HG03432 (cell line): ENCODE results near the gene SLC2A1.

Source experiments
- ATAC-seq: cut with Tn5 transposase; IDR thresholded peaks from one replicate; pipeline ENCODE4 v1.9.1; 2021; ENCODE audit warnings: mild to moderate bottlenecking, moderate library complexity; ENCODE audit not compliant: unreplicated experiment

The SLC2A1 gene

DNA sequence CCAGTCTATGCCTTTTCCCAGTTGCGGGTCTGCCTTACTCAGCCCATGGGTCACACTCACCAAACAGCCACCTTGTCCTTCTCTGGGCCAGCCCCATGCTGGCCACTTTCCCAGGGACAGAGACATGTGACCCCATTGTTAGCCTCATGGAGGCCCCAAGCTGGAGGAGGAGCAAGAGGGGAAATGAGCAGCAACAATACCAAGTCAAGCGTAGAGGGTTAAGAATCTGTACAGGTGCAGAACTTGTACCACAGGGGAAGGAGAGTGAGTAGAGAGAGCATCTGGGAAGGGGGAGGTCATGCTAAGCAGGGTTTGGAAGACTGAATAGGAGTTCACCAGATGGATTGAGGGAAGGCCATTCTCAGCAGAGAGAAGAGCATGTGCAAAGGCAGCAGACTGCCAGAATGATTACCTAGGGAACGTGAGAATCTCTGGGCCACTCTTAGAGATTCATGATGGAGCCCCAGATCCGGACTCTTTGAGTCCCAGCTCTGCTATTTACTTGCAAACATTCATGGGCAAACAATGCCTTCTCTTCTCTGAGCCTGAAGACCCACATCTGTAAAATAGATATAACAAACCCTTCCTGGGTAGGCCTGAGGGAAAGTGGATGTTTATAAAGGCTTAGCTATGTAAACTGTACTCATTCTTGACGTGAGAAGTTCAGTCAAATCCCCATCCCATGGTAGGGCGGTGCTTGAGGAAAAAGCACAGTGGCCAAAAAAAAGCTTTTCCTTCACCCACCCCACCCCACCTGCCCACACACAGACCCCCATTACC lies 2.8 kb upstream of the SLC2A1 start:
- no peak for ATAC-seq

DNA sequence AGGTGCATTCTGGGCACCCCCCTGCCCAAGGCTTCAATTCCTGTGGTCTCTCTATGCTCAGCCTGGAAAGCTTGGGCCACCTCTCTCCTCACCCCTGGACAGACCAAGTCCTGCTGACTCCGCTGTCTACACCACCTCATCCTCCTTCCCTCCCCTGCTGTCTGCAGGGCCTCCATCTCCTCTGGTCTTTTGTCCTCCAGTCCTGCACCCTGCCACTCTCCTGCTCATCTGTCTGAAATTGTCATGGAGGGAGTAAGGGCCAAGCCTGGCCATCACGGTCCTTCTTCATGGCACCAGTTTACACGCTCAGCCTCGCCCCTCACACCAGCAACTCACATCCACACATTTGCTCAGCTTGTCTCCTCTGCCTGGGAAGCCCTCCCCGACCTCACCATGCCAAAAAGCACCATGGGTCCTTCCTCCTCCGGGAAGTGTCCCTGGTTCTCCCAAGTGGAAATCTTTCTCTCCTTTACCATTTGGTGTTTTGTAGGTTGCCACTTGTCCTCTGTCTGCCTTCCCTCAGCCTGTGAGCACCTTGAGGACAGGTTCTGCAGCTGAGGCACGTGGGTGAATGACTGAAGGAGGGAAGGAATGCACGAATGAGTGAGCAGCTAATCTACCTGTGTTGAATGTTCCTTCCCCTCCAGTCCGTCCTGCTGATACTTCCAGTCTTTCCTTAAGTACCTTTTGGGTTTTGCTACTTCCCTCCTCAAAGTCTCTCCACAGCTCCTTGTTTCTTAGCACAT lies 2.1 kb upstream of the SLC2A1 start:
- ATAC-seq: no peak

DNA sequence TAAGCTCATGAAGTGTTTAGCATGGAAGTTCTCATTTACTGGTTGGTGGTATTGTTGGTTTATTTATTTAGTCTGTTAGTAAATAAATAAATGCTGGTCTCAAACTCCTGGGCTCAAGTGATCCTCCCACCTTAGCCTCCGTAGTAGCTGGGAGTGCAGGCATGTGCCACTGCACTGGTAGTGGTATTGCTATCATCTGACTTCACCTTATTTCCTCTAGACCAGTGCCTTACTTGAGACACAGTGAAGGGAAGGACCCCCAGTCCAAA lies 1.4 kb upstream of the SLC2A1 start:
- ATAC-seq: no peak

DNA sequence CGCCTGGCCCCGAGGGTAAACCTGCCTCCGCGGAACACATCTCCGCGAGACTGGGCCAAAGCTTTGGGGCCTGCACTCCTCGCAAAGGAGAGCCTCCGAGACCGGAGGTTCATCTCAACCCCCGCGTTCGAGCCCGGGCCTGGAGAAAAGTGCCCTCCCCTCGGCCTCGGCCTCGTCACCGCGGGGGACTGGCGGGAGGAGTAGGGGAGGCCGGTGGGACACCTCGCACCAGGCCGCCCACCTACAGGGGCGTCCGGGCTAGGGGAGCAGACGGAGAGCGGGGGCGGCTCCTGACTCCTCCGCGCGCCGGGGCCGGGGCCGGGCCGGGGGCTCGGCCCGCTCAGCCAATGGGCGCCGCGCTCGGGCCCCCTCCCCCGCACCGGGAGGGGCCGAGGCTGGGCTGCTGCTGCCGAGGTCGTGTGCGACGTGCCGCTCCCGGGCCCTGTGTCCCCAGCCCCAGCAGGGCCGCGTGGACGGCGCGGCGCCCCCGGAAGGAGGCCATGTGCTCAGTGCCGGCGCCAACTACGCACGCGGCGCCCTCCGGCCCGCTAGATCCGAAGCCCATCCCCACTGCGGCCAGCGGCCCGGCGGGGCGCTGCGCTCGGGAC lies 684 bp downstream of the SLC2A1 start:
- ATAC-seq: peak; percentile 52

DNA sequence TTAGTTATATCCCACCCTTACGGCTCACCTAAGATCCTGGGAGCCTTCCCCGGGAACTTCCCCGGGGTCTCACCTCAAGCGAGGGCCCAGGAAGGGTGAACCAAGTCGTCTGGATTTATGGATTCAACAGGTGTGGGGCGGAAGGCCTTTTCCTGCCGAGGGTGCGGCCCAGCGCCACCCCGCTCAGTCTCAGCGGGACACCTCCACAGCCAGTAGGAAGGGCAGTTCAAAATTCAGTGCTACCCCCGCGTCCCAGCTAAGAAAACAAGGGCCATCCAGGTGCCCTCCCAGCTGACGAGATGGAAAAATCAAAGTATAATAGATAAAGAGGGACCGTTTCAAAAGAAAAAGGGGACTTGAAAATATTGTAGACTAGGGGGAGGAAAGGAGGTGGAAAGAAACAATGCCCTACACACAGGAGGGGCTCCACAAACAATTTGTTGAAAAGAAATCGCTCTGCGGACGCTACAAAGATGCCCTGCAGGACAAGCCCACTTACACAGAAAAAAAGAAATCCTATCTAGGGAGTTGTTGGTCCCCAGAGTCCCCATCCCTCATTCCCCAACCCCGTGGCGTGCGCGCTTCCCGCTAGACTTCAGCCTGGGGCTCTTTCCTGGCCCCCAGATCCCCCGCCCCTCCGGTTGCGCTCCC lies 1.3 kb downstream of the SLC2A1 start:
- no peak for ATAC-seq

DNA sequence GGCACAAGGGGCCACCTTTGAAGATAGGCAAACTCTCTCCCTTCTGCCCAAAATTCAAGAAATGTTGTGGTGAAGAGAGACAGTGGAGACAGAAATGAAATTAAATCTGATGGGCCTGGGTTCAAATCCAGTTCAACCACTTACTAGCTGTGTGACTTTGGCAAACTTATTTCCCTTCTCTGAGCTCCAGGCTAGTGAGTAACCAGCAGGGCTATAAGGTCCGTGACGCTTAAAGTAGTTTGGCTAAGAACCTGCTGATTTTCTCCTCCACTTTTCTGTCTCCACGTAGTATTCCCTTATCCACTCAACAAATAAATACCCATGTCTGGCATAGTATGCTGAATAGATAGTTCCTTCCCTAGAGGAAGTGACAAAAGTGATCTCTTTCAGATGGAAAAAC lies 1.9 kb downstream of the SLC2A1 start:
- ATAC-seq: no peak

DNA sequence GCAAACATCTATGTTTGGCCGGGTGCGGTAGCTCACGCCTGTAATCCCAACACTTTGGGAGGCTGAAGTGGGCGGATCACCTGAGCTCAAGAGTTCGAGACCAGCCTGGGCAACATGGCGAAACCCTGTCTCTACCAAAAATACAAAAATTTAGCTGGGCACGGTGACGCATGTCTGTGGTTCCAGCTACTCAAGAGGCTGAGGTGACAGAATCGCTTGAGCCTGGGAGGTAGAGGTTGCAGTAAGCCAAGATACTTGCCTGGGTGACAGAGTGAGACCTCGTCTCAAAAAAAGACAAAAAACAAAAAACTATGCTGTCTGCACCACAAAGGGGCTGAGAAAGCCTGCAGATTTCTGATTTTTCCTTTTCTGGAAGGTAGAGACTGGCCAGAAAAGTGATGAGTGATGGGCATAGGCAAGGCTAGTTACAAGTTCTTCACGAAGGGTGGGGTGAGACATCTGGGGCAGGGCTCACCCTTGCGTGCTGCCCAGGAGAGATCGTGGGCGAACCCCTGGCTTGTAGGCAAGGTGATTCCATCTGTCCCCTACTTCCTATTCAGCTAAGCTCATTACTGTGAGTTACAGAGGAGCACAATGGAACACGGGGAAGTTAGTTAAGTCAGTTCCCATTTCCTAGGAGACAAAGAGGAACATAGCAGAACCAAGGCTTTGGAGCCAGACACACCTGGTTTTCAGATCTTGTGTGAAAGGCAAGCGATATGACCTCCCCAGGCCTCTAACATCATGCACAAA lies 3.2 kb downstream of the SLC2A1 start:
- no peak for ATAC-seq

DNA sequence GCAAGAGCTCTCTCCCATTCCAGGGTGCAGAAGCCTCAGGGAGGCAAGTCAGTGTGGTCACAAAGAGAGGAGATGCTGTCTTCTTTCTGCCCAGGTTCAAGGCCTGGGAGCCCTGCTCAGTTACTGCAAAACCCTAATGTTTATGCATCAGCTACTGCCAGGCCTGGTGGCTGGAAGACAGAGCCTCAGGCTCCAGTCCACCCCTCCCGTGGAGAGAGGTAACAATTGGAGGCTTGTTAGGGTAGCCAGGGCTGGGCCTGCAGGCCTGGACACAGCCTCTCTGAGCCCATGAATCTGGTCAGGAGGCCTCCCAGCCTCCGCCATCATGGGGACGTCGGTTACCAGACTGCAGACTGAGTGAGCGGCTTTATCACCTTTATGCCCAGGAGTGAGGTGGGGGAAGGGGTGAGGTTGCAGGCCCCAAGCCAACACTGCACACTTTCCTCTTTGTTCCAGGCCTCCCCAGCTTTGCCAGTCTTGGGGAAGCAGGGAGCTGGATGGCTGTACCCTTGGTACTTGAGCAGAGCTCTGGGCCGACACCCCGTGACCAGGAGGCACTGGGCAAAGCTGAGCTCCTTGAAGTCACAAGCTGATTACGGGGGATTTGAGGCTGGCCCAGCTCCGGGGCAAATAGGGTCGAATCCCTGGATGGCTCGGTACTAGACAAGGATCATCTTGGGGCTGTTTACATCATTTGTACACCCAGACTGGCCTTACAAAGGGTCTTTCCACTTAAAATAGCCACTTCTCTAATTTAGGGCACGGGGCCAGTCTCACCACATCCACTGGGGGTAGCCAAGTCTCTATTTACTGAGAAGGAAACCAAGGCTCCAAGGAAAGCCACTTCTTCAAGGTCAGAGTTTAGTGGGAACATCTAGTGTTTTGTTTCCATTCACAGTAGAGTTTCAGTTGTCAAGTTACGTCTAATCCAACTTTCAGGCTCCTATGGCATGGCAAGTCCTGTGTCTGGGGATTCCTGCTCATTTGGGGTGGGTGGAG lies 5.2 kb downstream of the SLC2A1 start:
- ATAC-seq: no peak

DNA sequence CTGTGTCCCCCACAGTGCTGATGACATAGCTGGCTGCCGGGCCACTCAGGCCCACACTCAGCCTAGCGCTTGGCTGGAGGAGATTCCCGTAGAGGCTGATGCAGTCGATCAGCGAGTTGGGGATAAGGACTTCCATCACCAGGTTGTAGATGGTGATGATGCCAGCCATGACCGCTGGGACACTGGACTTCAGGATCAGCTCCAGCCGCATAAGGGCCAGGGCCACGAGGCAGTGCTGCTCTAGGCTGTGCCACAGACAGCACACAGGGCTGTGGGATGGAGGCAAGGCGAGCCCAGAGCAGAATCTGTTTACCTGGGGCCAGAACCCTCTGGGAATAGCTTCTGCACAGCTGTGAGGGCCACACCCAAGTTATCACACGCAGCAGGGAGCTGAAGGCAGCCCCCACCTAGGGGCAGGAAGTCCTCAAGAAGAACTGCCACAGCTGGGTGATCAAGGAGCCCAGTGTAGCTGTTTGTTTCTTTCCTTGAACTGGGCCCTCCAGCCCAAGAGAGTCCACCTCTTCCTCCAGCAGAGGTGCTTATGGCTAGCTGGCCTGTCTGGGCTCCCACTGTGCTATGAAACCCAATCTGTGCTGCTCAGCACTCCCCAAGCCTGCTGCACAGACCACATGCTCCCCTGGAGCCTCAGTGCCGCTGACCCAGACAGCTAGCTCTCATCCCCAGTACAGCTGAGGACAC lies 6.2 kb downstream of the SLC2A1 start:
- peak; percentile 54 for ATAC-seq

DNA sequence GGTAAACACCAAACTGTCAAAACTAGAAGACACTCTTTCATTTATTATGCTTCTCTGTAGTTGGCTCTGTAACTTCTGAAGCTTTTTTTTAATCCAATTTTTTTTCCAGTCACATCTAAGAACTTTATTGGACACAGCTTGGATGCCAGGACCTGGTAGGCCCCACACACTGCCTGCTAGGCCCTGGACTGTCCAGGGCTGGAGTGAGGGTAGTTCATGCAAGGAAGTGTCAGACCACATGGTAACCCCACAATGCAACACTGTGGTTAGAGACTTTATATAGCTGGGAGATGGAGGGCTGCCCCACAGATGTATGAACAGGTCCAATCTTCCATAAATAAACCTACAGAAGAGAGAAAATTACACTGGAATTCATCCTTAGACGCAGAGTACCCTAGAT lies 7.1 kb downstream of the SLC2A1 start:
- ATAC-seq: no peak

DNA sequence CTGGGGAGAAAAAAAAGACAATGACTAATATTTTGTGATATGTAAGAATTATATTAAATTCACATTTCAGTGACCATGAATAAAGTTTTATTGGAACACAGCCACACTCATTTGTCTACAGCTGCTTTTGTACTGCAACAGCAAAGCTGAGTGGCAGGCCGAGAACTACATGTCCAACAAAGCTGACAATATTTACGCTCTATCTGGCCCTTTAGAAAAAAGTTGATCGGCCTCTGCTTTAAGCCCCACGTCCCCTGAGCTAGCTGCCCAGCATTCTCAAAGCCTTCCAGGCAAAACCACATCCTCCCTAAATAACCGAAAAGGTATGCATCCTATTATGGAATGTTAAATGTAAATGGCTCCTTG lies 8.6 kb downstream of the SLC2A1 start:
- ATAC-seq: no peak

DNA sequence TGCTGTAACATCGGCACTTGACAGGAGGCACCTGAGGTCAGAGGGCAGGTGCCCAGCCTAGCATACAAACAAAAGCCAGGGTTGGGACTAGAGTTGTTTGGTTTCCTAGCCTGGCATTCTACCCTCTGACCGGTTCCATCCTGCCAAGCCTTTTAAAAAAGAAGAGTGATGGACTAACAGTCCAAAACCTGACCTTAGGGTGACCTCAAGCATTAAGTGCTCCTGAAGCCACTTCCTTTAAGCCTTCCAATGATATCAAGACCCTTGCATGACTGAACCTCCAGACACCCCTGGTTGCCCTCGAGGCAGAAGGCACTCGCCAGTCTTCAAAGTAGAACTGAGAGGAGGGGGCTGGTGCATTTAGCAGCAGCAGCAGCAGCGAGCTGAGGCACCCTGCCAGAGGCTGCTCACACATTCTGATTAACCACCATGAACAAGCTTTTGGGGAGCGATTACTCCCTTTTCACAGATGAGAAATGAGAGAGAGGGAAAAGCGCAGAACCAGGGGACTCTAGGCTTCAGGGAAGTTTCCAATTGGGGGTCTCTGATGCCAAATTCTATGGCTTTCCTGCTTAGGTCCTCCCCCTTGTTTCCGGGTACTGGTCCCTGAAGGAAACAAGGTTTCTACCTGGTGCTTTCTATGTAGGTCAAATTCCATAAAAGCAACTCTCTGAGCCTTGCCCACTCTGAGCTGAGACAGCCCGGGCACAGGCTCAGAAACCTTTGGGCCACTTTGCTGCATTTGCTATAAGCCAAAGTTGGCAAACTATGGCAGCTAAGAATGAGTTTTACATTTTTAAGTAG lies 9.2 kb downstream of the SLC2A1 start:
- ATAC-seq: no peak

DNA sequence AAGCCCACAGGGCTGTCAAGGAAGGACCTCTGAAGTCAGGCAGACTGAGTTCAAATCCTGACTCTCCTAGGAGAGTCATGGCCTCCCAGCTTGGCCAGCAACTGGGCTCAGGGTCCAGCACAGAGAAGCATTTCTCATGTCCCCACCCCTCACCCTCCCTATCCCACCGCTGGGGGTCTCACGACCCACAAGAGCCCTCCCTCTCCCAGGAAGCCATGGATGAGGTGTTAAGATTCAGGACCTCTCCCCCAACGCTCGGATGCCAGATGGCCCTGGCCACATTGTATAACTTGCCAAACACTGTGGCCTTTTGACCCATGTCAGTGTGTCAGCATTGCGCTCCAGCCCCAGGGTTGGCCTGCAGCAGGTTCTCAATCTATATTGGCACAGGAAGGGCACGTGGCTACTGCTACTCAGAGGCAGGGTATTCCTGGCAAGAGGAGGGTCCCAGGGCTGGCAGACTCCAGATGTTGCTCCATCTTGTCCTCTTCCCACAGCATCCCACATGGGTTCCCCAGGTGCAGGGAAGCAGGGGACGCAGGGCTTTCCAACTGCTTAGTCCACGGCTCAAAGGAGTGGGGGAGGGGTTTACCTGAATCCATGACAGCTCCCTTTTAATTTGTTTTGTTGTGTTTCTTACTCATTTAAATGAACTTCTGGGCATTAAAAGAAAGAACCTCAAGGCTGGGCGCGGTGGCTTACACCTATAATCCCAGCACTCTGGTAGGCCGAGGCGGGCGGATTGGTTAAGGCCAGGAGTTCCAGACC lies 10.5 kb downstream of the SLC2A1 start:
- no peak for ATAC-seq

DNA sequence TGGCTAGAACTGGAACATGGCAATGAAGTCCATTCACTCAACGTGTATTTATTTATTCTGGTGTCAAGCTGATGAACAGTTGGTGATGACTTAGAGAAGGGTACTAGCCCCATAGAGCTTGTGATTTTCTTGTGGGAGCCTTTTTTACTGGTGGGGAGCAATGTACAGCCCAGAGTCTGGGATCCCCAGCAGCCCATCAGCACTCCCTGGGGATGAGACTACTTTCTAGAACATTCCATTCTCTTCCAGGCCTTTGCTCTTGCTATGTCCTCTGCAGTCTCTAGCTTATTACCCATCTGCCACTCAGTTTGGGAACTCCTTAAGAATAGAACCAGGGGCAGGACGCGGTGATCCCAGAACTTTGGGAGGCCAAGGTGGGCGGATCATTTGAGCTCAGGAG lies 11.6 kb downstream of the SLC2A1 start:
- ATAC-seq: no peak

DNA sequence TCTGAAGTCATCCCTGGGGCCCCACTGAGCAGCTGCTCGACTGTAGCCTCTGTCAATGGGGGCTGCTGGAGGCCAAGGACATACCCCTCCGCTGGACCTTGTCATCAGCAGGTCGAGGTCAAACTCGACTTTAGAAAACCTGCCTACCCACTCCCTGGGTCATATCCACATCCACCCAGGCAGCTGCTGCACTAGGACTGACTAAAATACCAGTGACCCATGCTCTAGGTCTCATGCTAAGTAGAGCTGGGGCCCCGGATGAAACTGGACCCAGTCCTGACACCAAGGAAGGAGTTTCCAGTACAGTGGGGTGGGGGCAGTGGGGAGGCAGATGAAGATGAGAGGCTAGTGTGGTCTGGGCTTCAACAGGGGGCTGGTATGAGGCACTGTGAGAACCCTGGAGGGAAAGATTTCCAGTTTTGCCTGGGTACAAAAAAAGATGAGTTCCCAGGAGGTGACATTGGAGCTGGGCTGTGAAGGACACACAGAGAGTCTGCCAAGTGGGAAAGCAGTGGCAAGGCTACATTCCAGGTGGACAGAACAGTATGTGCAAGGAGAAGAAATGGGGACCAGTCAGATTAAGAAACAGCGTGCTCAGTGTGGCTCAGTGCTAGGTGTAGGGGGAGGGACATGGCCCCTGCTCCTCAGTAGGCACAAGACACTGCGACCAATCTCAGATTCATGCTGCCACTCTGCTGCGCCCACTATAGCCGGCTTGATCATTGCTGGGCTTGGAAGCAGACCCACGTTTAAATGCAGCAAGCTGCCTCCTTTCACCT lies 12.4 kb downstream of the SLC2A1 start:
- no peak for ATAC-seq

DNA sequence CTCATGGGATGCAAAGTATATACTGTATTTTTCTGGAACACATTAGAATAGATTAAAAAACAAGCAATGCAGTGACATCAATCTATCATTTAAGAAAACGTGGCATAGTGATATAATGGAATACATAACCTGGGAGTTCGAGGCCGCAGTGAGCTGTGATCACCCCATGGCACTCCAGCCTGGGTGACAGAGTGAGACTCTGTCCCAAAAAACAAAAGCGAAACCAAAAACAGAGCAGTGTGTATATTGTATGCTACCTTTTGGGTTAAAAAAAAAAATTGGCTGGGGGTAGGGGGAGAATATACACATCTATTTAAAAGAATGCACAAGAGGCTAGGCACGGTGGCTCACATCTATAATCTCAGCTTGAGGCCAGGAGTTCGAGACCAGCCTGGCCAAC lies 13.5 kb downstream of the SLC2A1 start:
- ATAC-seq: no peak
